Hematopoietic multipotent progenitor cell treated with erythropoietin and hydrocortisone succinate and interleukin-3 and kit ligand, for 17 days (in vitro differentiated cells): ENCODE results near the gene VSX2.

Experiments
- DNase-seq: peaks from one replicate; pipeline ENCODE4 v3.0.0-alpha.2; 2015; ENCODE audit warnings: low spot score

Gene VSX2

GRCh38 chr14:74302634-74303569 lies 63.7 kb downstream of the VSX2 start, which contains the start of gene ABCD4:
TSS of gene ABCD4 (minus strand) at chr14:74302934. CDS start at chr14:74302912, 22 bp downstream.
- peak; percentile 91 for DNase-seq

DNA sequence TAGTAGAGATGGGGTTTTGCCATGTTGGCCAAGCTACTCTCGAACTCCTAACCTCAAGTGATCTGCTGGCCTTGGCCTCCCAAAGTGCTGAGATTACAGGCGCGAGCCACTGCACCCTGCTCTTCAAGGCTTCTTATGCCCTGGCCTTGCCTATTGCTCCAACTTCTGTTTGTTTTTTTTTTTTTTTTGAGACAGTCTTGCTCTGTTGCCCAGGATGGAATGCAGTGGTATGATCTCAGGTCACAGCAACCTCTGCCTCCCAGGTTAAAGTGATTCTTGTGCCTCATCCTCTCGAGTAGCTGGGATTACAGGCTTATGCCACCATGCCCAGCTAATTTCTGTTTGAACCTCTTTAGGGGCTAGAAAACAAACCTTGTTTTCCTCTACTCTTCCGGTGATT lies 69.4 kb downstream of the VSX2 start:
- DNase-seq = no peak

GRCh38 chr14:74309125-74310022 lies 70.1 kb downstream of the VSX2 start:
- DNase-seq = no peak

DNA sequence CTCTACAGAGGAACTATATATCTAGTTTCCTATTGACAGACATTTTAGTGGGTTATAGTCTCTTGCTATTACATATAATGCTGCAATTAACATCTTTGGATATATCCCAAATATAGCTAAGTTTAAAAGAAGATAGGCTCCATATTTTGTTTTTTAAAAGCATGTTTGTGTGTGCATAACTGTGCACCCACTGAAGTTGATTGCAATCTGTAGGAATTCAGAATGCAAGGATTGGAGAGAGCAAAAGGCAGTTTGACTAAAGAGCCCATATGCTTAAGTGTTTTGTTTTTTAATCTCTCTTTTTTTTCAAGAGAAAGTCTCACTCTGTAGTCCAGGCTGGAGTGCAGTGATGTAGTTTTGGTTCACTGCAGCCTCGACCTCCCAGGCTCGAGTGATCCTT lies 72.9 kb downstream of the VSX2 start:
- DNase-seq = no peak
